Sigmoid colon (tissue), 4 donors: ENCODE measurements around the gene ZBTB39.
"Not testable (repeated sequence)": the region's sequence is repeated elsewhere in the genome, so short reads cannot be mapped to it uniquely, and the experiment has no call there.

Source experiments
- CTCF ChIP-seq, 4 experiments: fragments of 450-650 bp in 3 of 4; fragments of 200-600 bp in 1 of 4; IDR thresholded peaks; one replicate each; pipeline ENCODE4 v1.5.1; 2016 to 2019; ENCODE audit warnings: antibody characterized with exemption in 4 of 4, mild to moderate bottlenecking in 3 of 4, moderate library complexity in 2 of 4
- POLR2A ChIP-seq, 2 donors: fragments of 450-650 bp; IDR thresholded peaks; one replicate each; pipeline ENCODE4 v1.6.1; 2016; ENCODE audit warnings: antibody characterized with exemption in 2 of 2, mild to moderate bottlenecking in 2 of 2, moderate library complexity in 2 of 2
- POLR2AphosphoS5 ChIP-seq, 4 donors: sonication (generic); formaldehyde crosslinking; IDR thresholded peaks; one replicate each; pipeline ENCODE4 v1.6.1; 2017; ENCODE audit warnings: antibody characterized with exemption in 4 of 4

- not testable (repeated sequence) for TF ChIP-seq POLR2A, CTCF, POLR2AphosphoS5 (IDR thresholded peaks at IDR 0.05)
Observed at GRCh38 chr12:56965124-56965523, 41.2 kb downstream of the ZBTB39 start.
